Osteoblast (primary cell): ENCODE measurements around the gene IFNA16. TPM values are rescaled to one million over a fixed set of nuclear protein-coding genes. Genes with fewer than 3 reads are reported as not detected.
"Not testable (repeated sequence)": the region's sequence is repeated elsewhere in the genome, so short reads cannot be mapped to it uniquely, and the experiment has no call there.

Experiments
- DNase-seq: peaks from one replicate; pipeline ENCODE4 v3.0.0; 2011; ENCODE audit warnings: low spot score, mixed read lengths; ENCODE audit not compliant: insufficient read length; ENCODE audit errors: missing footprints
- H2AFZ ChIP-seq: 2 replicates; pipeline ENCODE4 v1.6.0; 2011; ENCODE audit warnings: mild to moderate bottlenecking, low read length
- H3K27ac ChIP-seq: 2 replicates; pipeline ENCODE4 v1.5.1; 2011; ENCODE audit warnings: mild to moderate bottlenecking, low read depth, low read length, moderate library complexity
- H3K27me3 ChIP-seq: 2 replicates; pipeline ENCODE4 v1.6.0; 2012; ENCODE audit warnings: mild to moderate bottlenecking, control low read depth, inconsistent platforms, low read length, moderate library complexity; ENCODE audit not compliant: insufficient read depth
- H3K36me3 ChIP-seq: 2 replicates; pipeline ENCODE4 v1.5.1; 2011; ENCODE audit warnings: mild to moderate bottlenecking, low read length, control low read depth, moderate library complexity; ENCODE audit not compliant: insufficient read depth
- H3K4me1 ChIP-seq: 2 replicates; pipeline ENCODE4 v1.5.1; 2011; ENCODE audit warnings: mild to moderate bottlenecking, low read length, control low read depth, moderate library complexity; ENCODE audit not compliant: insufficient read depth
- H3K4me2 ChIP-seq: 2 replicates; pipeline ENCODE4 v1.6.0; 2011; ENCODE audit warnings: mild to moderate bottlenecking, low read length; ENCODE audit not compliant: insufficient read depth
- H3K4me3 ChIP-seq: fragments of 200-600 bp; sonication (generic); 3 replicates; pipeline ENCODE4 v1.5.1; 2012; ENCODE audit warnings: mild to moderate bottlenecking, low read length, inconsistent platforms; ENCODE audit not compliant: insufficient read depth
- H3K79me2 ChIP-seq: 2 replicates; pipeline ENCODE4 v1.6.0; 2012; ENCODE audit warnings: mild to moderate bottlenecking, low read length, control low read depth, inconsistent platforms; ENCODE audit not compliant: insufficient read depth
- H3K9me3 ChIP-seq: 2 replicates; pipeline ENCODE4 v1.5.1; 2011; ENCODE audit warnings: low read depth, low read length, control low read depth
- H4K20me1 ChIP-seq: 2 replicates; pipeline ENCODE4 v1.6.0; 2012; ENCODE audit warnings: mild to moderate bottlenecking, low read length, control low read depth; ENCODE audit not compliant: insufficient read depth
- total RNA-seq: library from RNA; depleted of rRNA; stranded (reverse); fragments of >200 nt; gene quantifications from 2 replicates; pipeline ENCODE4 v1.2.3, GENCODE V29; 2012
- TF ChIP-seq, protein P1 (sequence below): IDR thresholded peaks from 2 replicates; pipeline ENCODE4 v1.5.1; 2011; ENCODE audit warnings: mild to moderate bottlenecking, low read depth, low read length, moderate library complexity; ENCODE audit errors: extremely low read depth

The IFNA16 gene
- total RNA-seq, 1 donor: not detected

DNA sequence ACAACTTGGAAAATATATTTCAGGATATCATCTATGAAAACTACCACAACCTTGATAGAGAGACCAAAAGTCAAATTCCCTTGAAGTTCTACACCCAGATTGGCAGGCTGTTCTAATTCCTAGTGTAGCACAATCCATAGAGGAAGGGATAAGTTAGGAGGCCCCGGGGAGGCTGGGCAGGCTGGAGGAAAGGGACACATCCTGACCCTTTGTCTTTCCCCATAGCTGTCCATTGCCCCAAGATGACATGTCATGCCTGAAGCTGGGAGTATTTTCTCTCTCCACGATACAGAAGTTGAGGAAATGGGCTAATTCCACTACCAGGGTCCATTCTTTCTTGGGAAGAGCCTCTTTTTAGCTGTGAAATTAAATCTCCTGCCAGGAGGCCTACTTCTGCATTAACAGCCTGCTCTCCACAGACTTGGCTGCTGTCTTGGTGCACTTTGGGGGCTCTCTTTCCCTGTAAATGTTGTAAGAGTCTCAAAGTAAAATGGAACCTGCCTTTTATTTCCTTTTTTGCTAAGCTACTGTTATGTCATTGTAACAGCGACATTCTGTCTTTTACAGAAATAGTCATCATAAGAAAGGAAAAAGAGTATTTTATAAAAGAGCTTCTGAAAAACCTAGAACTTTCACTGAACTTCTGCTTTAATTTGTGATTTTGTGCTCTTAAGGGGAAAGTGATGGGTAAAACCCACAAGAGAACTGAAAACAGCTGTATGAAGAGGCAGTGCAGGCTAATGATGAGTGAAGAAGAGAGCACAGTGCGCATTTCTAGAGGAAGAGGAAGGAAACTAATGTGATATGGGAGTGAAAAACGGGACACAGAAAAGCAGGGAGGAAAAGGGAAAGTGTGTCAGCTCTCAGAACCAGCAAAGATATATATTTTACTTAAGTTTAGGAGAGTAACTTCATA, 3.4 kb downstream of the IFNA16 start:
- not testable (repeated sequence) for H3K4me2 ChIP-seq, H3K27me3 ChIP-seq, H4K20me1 ChIP-seq, H3K36me3 ChIP-seq, H3K79me2 ChIP-seq, H3K4me3 ChIP-seq, H3K4me1 ChIP-seq, H2AFZ ChIP-seq, DNase-seq, H3K27ac ChIP-seq, H3K9me3 ChIP-seq
- TF ChIP-seq, protein P1, sequence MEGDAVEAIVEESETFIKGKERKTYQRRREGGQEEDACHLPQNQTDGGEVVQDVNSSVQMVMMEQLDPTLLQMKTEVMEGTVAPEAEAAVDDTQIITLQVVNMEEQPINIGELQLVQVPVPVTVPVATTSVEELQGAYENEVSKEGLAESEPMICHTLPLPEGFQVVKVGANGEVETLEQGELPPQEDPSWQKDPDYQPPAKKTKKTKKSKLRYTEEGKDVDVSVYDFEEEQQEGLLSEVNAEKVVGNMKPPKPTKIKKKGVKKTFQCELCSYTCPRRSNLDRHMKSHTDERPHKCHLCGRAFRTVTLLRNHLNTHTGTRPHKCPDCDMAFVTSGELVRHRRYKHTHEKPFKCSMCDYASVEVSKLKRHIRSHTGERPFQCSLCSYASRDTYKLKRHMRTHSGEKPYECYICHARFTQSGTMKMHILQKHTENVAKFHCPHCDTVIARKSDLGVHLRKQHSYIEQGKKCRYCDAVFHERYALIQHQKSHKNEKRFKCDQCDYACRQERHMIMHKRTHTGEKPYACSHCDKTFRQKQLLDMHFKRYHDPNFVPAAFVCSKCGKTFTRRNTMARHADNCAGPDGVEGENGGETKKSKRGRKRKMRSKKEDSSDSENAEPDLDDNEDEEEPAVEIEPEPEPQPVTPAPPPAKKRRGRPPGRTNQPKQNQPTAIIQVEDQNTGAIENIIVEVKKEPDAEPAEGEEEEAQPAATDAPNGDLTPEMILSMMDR: peak; percentile 53

DNA sequence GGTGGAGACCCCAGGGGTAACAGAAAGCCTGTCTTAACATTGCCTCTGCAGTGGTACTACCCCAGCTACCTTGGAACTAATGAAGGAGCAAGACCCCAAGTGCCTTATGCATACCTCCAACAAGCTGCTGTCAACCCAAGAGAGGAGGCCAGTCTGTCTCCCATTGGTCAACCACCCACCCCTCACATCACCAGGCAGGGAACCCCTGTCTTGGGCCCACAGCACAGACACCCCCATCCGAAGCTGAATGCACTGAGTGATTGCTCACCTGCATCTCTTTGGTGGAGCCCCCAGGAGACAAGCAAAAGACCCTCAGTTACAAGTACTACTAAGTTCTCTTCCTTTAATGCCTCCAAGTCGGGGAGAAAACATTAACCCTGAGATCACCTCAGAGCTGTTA, 5.0 kb downstream of the IFNA16 start:
- not testable (repeated sequence) for H3K27me3 ChIP-seq, H3K4me1 ChIP-seq, H3K9me3 ChIP-seq, H3K4me2 ChIP-seq, DNase-seq, H3K36me3 ChIP-seq, H3K4me3 ChIP-seq, H4K20me1 ChIP-seq, H3K27ac ChIP-seq, H2AFZ ChIP-seq, H3K79me2 ChIP-seq

DNA sequence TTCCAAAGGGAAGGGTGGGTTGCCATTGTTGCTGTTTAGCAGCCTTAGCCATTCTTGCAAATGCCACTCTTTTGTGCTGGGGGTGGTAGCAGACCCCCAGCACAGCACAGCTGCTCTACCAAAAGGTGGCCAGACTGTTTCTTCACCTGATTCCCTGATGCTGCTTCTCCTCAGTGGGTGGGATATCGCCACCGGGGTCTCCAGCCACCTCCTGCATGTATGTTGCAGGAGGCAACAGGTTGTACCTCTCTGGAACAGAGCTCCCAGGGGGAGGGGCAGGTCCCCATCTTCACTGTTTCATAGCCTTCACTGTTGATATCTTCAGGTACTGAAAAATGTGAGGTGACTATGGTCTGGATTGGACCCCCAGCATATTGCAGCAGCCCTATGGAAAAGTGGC, 6.3 kb downstream of the IFNA16 start:
- H3K79me2 ChIP-seq, H3K36me3 ChIP-seq, H3K9me3 ChIP-seq, H3K4me3 ChIP-seq, H3K27ac ChIP-seq, H4K20me1 ChIP-seq, H3K27me3 ChIP-seq, H3K4me1 ChIP-seq, H3K4me2 ChIP-seq, H2AFZ ChIP-seq, DNase-seq: not testable (repeated sequence)

DNA sequence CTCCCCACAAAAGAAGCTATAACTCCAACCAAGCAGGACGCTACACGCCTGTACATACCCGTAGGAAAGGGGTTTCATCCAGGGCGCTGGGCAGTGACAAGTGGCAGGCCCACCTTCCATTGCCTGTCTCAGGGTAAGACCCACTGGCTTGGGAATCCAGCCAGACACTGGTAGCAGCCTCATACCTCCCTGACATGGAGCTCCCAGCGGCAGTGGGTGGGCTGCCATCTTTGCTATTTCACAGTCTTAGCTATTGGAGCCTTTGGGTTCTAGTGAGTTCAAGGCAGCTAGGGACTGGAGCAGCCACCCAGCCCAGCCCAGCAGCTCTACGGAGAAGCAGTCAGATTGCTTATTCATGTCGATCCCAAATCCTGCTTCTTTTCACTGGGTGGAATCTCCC, 6.8 kb downstream of the IFNA16 start:
- Histone ChIP-seq H3K4me2 (no peak overlapping the region), H3K4me1 (no peaks in the 10 kb centered on the region), H4K20me1 (no peaks in the 10 kb centered on the region), H3K27ac (no peak overlapping the region), H3K79me2 (no peaks in the 10 kb centered on the region), H3K9me3 (no peaks in the 10 kb centered on the region), H3K27me3 (no peaks in the 10 kb centered on the region), H2AFZ (no peak overlapping the region), H3K36me3 (no peaks in the 10 kb centered on the region), H3K4me3 (no peak overlapping the region)
- no peak for DNase-seq
- TF ChIP-seq, protein P1: no peak

DNA sequence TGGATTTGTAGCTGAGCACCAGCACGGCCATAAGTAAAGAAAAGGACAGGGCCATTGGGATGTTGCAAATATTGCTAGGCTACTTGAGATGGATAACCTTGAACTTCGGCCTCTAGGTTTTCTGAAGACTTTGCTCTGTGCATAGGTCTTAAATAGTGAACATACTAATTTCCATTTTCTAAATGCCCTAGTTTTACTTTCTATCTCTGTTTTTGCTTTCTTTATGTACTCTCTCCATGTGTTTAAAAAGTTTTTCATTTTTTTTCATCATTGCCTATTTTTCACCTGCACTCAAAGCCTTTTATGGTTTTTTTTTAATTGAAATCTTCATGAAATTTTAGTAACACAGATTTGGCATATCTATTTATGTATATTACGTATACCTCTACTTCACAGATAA, 10.1 kb downstream of the IFNA16 start, which contains the start of gene IFNA10:
IFNA10 (minus strand) TSS at position 101 of the 400 bp plus-strand sequence; CDS start at position 55, 46 bp downstream.
- DNase-seq, H2AFZ ChIP-seq, H3K4me2 ChIP-seq, H3K4me1 ChIP-seq, H4K20me1 ChIP-seq, H3K79me2 ChIP-seq, H3K36me3 ChIP-seq, H3K27ac ChIP-seq, H3K27me3 ChIP-seq, H3K4me3 ChIP-seq, H3K9me3 ChIP-seq: not testable (repeated sequence)
